HFFc6 (cell line): ENCODE measurements around the gene ADNP. TPM values are rescaled to one million over a fixed set of nuclear protein-coding genes. Genes with fewer than 3 reads are reported as not detected.

Experiments used
- DNase-seq: peaks from one replicate; pipeline ENCODE4 v3.0.0-alpha.2; 2018
- H3K27ac Mint-ChIP-seq: 2 replicates; pipeline ENCODE4 v1.8.0; 2020; ENCODE audit warnings: mild to moderate bottlenecking, mixed read lengths
- H3K27me3 Mint-ChIP-seq: 2 replicates; pipeline ENCODE4 v1.8.0; 2021; ENCODE audit warnings: mild to moderate bottlenecking, moderate library complexity, mixed read lengths; ENCODE audit not compliant: insufficient read depth
- H3K36me3 Mint-ChIP-seq: 2 replicates; pipeline ENCODE4 v1.8.0; 2021; ENCODE audit warnings: low read depth, mixed read lengths
- H3K4me1 Mint-ChIP-seq: 2 replicates; pipeline ENCODE4 v1.8.0; 2020; ENCODE audit warnings: low read depth, mixed read lengths
- H3K4me3 Mint-ChIP-seq: 2 replicates; pipeline ENCODE4 v1.8.0; 2020; ENCODE audit warnings: mild to moderate bottlenecking, moderate library complexity, mixed read lengths
- H3K9me3 Mint-ChIP-seq: 2 replicates; pipeline ENCODE4 v1.8.0; 2020; ENCODE audit warnings: mild to moderate bottlenecking, mixed read lengths
- CTCF ChIP-seq: fragments of 200-600 bp; sonication (generic); IDR thresholded peaks from 2 replicates; pipeline ENCODE4 v1.5.0; 2021; ENCODE audit warnings: antibody characterized with exemption, mild to moderate bottlenecking
- total RNA-seq, 6 experiments: library from RNA; stranded (reverse); fragmentation: NEBNext Ultra II Directional; extraction: Animal tissue kit (Norgen Biotek cat#: 25700); gene quantifications; 2 replicates in 1 of 6; 3 replicates in 5 of 6; pipeline ENCODE4 v1.2.3, GENCODE V29; 2021

ADNP gene
- total RNA-seq, 6 experiments from 2014 or later = 56.5 to 68.8 (median 57.3) TPM

- no peak overlapping the region for H3K4me3 Mint-ChIP-seq
- H3K9me3 Mint-ChIP-seq = no peaks in the 10 kb centered on the region
- peaks cover 1% of the 10 kb centered on the region; the same call in 1 of the 2 replicates for H3K27me3 Mint-ChIP-seq
- H3K36me3 Mint-ChIP-seq = peaks cover 42% of the 10 kb centered on the region
- no peak overlapping the region for H3K27ac Mint-ChIP-seq
- TF ChIP-seq CTCF = no peak
- peaks cover 9% of the 10 kb centered on the region for H3K4me1 Mint-ChIP-seq
- DNase-seq = no peak
Measured at GRCh38 chr20:50900261-50900660, 31.0 kb downstream of the ADNP start.

- no peaks in the 10 kb centered on the region for H3K9me3 Mint-ChIP-seq
- H3K4me1 Mint-ChIP-seq = peaks cover 9% of the 10 kb centered on the region
- no peak overlapping the region for H3K4me3 Mint-ChIP-seq
- H3K27me3 Mint-ChIP-seq = no peaks in the 10 kb centered on the region
- peaks cover 53% of the 10 kb centered on the region for H3K36me3 Mint-ChIP-seq
- TF ChIP-seq CTCF = no peak
- DNase-seq = no peak
- no peak overlapping the region for H3K27ac Mint-ChIP-seq
Measured at GRCh38 chr20:50898475-50898874, 32.8 kb downstream of the ADNP start.

GRCh38 chr20:50895111-50895830 lies 36.0 kb downstream of the ADNP start:
- TF ChIP-seq CTCF = no peak
- peaks cover 58% of the 10 kb centered on the region for H3K36me3 Mint-ChIP-seq
- peaks cover 18% of the 10 kb centered on the region; the same call in 1 of the 2 replicates for H3K4me1 Mint-ChIP-seq
- H3K27ac Mint-ChIP-seq = no peak overlapping the region
- H3K9me3 Mint-ChIP-seq = no peaks in the 10 kb centered on the region
- DNase-seq = no peak
- H3K4me3 Mint-ChIP-seq = no peak overlapping the region
- H3K27me3 Mint-ChIP-seq = no peaks in the 10 kb centered on the region; the same call in 1 of the 2 replicates

GRCh38 chr20:50893620-50894019 lies 37.6 kb downstream of the ADNP start:
- Mint-ChIP-seq H3K9me3 (no peaks in the 10 kb centered on the region), H3K4me1 (peaks cover 18% of the 10 kb centered on the region; the same call in 1 of the 2 replicates), H3K27ac (no peak overlapping the region), H3K36me3 (peaks cover 70% of the 10 kb centered on the region), H3K27me3 (no peaks in the 10 kb centered on the region; the same call in 1 of the 2 replicates), H3K4me3 (no peak overlapping the region)
- no peak for TF ChIP-seq CTCF
- DNase-seq = no peak

- TF ChIP-seq CTCF = no peak
- Mint-ChIP-seq H3K4me3 (no peak overlapping the region), H3K36me3 (peaks cover 61% of the 10 kb centered on the region), H3K27me3 (no peaks in the 10 kb centered on the region; the same call in 1 of the 2 replicates), H3K9me3 (no peaks in the 10 kb centered on the region), H3K27ac (no peak overlapping the region), H3K4me1 (peaks cover 23% of the 10 kb centered on the region)
- no peak for DNase-seq
Measured at GRCh38 chr20:50892394-50892793, 38.8 kb downstream of the ADNP start.
